HepG2 (cell line): ENCODE data around the gene LDLRAD3. TPM values are rescaled to one million over a fixed set of nuclear protein-coding genes. Genes with fewer than 3 reads are reported as not detected.

Source experiments
- ATAC-seq: fragments of 200-7000 bp; cut with Tn5 transposase; 3 replicates; pipeline ENCODE4 v1.9.1; 2020; ENCODE audit warnings: mild to moderate bottlenecking, moderate library complexity
- BruUV-seq: library from RNA; stranded (reverse); fragments of 400-500 nt; replicated peaks from 2 replicates; lab custom pipeline; 2021; lab: Mats Ljungman, UMichigan
- CTCF ChIA-PET: fragments of 300-600 bp; formaldehyde crosslinking; extraction: SDS; loops from one replicate; lab custom pipeline; 2021; ENCODE audit warnings: low total read pairs, inconsistent platforms, low intra/inter-chr PET ratio; lab: Yijun Ruan, JAX
- POLR2A ChIA-PET: fragments of 350-600 bp; sonication (Branson Sonifier 250); formaldehyde crosslinking; loops from one replicate; lab custom pipeline; 2020; ENCODE audit warnings: antibody characterized with exemption, inconsistent platforms; lab: Yijun Ruan, JAX
- DNase-seq: peaks from one replicate; pipeline ENCODE4 v3.0.0-alpha.2; 2015; ENCODE audit warnings: low spot score
- FAIRE-seq: peaks from 3 replicates; lab custom pipeline; 2011; peaks lifted over from hg19 to GRCh38; lab: Jason Lieb, UNC
- H2AFZ ChIP-seq: one replicate; pipeline ENCODE4 v1.6.1; 2011; ENCODE audit warnings: low read length, inconsistent platforms
- H3K27ac ChIP-seq: fragments of 300-600 bp; 3 replicates; pipeline ENCODE4 v1.8.0; 2011; ENCODE audit warnings: mixed run types, mild to moderate bottlenecking, mixed read lengths, low read length, inconsistent platforms; ENCODE audit not compliant: insufficient read depth; ENCODE audit errors: extremely low read length
- H3K27me3 ChIP-seq, 2 experiments: fragments of 200-600 bp in 1 of 2; 2 replicates in 1 of 2; 3 replicates in 1 of 2; pipeline versions ENCODE4 v1.6.0 to v1.8.0; 2011; ENCODE audit warnings: low read length in 2 of 2, mild to moderate bottlenecking in 2 of 2, moderate library complexity in 2 of 2, inconsistent platforms in 1 of 2; ENCODE audit not compliant: insufficient read depth in 2 of 2, control insufficient read depth in 1 of 2
- H3K36me3 ChIP-seq, 2 experiments: fragments of 200-600 bp in 1 of 2; replicated peaks in 1 of 2; 2 replicates in 1 of 2; 3 replicates in 1 of 2; pipeline versions ENCODE4 v1.5.1 to v1.8.0; 2011; ENCODE audit warnings: low read length in 2 of 2, inconsistent platforms in 1 of 2; ENCODE audit not compliant: insufficient read depth in 2 of 2, control insufficient read depth in 1 of 2
- H3K4me1 ChIP-seq: 2 replicates; pipeline ENCODE4 v1.5.1; 2012; ENCODE audit warnings: low read length, inconsistent platforms; ENCODE audit not compliant: insufficient read depth
- H3K4me2 ChIP-seq: 2 replicates; pipeline ENCODE4 v1.6.0; 2011; ENCODE audit warnings: low read depth, low read length, inconsistent platforms
- H3K4me3 ChIP-seq, 3 experiments: fragments of 200-600 bp in 1 of 3; sonication (generic), shearing (Covaris generic) in 1 of 3; replicated peaks in 1 of 3; 2 replicates each; pipeline ENCODE4 v1.5.1; 2011 to 2016; ENCODE audit warnings: low read length in 3 of 3, inconsistent platforms in 2 of 3, low read depth in 2 of 3, mild to moderate bottlenecking in 2 of 3, control low read depth in 1 of 3, mixed read lengths in 1 of 3; ENCODE audit not compliant: insufficient read depth in 1 of 3
- H3K79me2 ChIP-seq: one replicate; pipeline ENCODE4 v1.6.1; 2011; ENCODE audit warnings: low read length, inconsistent platforms; ENCODE audit not compliant: insufficient read depth
- H3K9ac ChIP-seq: 2 replicates; pipeline ENCODE4 v1.6.0; 2011; ENCODE audit warnings: mild to moderate bottlenecking, low read depth, low read length, inconsistent platforms; ENCODE audit not compliant: insufficient read depth
- H3K9me3 ChIP-seq: 2 replicates; pipeline ENCODE4 v1.5.1; 2012; ENCODE audit warnings: mild to moderate bottlenecking, low read length
- H4K20me1 ChIP-seq: 2 replicates; pipeline ENCODE4 v1.6.0; 2011; ENCODE audit warnings: inconsistent platforms, mild to moderate bottlenecking, low read length, moderate library complexity; ENCODE audit not compliant: insufficient read depth
- FLYWCH1 ChIP-seq: sonication (generic); formaldehyde crosslinking; IDR thresholded peaks from 2 replicates; pipeline ENCODE4 v1.8.1; 2023; ENCODE audit warnings: mild to moderate bottlenecking, missing genetic modification reagents
- KLF13 ChIP-seq: sonication (generic); formaldehyde crosslinking; IDR thresholded peaks from 2 replicates; pipeline ENCODE4 v1.4.0; 2020; ENCODE audit warnings: mild to moderate bottlenecking, missing genetic modification reagents
- MYNN ChIP-seq: sonication (generic); formaldehyde crosslinking; IDR thresholded peaks from 2 replicates; pipeline ENCODE4 v1.4.0; 2020; ENCODE audit warnings: mild to moderate bottlenecking, low read depth, missing genetic modification reagents
- RBAK ChIP-seq: sonication (generic); formaldehyde crosslinking; IDR thresholded peaks from 2 replicates; pipeline ENCODE4 v1.5.1; 2020; ENCODE audit warnings: mild to moderate bottlenecking, missing genetic modification reagents
- THYN1 ChIP-seq: sonication (generic); formaldehyde crosslinking; IDR thresholded peaks from 2 replicates; pipeline ENCODE4 v1.8.1; 2023; ENCODE audit warnings: low read depth, mild to moderate bottlenecking, moderate library complexity, missing genetic modification reagents, borderline replicate concordance
- ZEB1 ChIP-seq: IDR thresholded peaks from 2 replicates; pipeline ENCODE4 v1.6.1; 2012; ENCODE audit warnings: mild to moderate bottlenecking, low read depth, inconsistent platforms; ENCODE audit not compliant: insufficient replicate concordance
- ZNF616 ChIP-seq: sonication (generic); formaldehyde crosslinking; IDR thresholded peaks from 2 replicates; pipeline ENCODE4 v1.5.0; 2020; ENCODE audit warnings: low read depth, mild to moderate bottlenecking, missing genetic modification reagents
- ZNF629 ChIP-seq: sonication (generic); formaldehyde crosslinking; conservative IDR thresholded peaks from 2 replicates; pipeline ENCODE4 v1.5.0; 2020; ENCODE audit warnings: missing genetic modification reagents
- ZSCAN30 ChIP-seq: sonication (generic); formaldehyde crosslinking; IDR thresholded peaks from 2 replicates; pipeline ENCODE4 v1.5.0; 2020; ENCODE audit warnings: mild to moderate bottlenecking, missing genetic modification reagents
- WGBS: methylation state at CpG from one replicate; pipeline ENCODE4 v1.1.6; 2017; ENCODE audit warnings: low lambda C conversion rate; 5-methylcytosine and 5-hydroxymethylcytosine counted together
- in situ Hi-C: cut with HindIII; loops from 2 replicates; pipeline ENCODE4 v1.10.0; 2017; ENCODE audit warnings: low pct_unique_long_range_greater_than_20kb; ENCODE audit not compliant: extremely low pct_ligation_motif_present
- intact Hi-C: fragments of 100-400 bp; cut with micrococcal nuclease; formaldehyde crosslinking; loops from one replicate; pipeline ENCODE4 v1.10.0; 2022; ENCODE audit not compliant: unreplicated experiment
- polyA plus RNA-seq, 8 experiments: library from polyadenylated mRNA; depleted of rRNA in 3 of 8; stranded (reverse) in 7 of 8; unstranded in 1 of 8; fragments of >200 nt; fragmentation: Illumina TruSeq in 4 of 8; extraction: Trizol in 4 of 8; gene quantifications; 2 replicates each; pipeline versions ENCODE4 v1.2.1 to v1.2.3, GENCODE V29; 2011 to 2016; ENCODE audit warnings: low read depth in 4 of 8, missing spikeins in 1 of 8, mixed read lengths in 1 of 8; ENCODE audit not compliant: insufficient read depth in 1 of 8
- total RNA-seq, 5 experiments: library from RNA; depleted of rRNA; stranded (reverse); fragments of >200 nt; fragmentation: Illumina TruSeq; extraction: Trizol; gene quantifications; 2 replicates each; pipeline ENCODE4 v1.2.3, GENCODE V29; 2016; ENCODE audit warnings: low read depth in 1 of 5
- TF ChIP-seq, protein P1 (sequence below): sonication (generic); formaldehyde crosslinking; IDR thresholded peaks from 2 replicates; pipeline ENCODE4 v1.4.0; 2020; ENCODE audit warnings: mild to moderate bottlenecking, missing genetic modification reagents
- TF ChIP-seq, protein P2 (sequence below): sonication (generic); formaldehyde crosslinking; IDR thresholded peaks from 2 replicates; pipeline ENCODE4 v1.4.0; 2020; ENCODE audit warnings: missing genetic modification reagents
- TF ChIP-seq, protein P3 (sequence below): sonication (generic); formaldehyde crosslinking; IDR thresholded peaks from 2 replicates; pipeline ENCODE4 v1.4.0; 2020; ENCODE audit warnings: mild to moderate bottlenecking, missing genetic modification reagents
- TF ChIP-seq, protein P4 (sequence below): sonication (generic); formaldehyde crosslinking; IDR thresholded peaks from 2 replicates; pipeline ENCODE4 v1.8.0; 2022; ENCODE audit warnings: mild to moderate bottlenecking, missing genetic modification reagents, moderate library complexity

The LDLRAD3 gene
- total and polyA plus RNA-seq, 2 of the 13 experiments (the other 11 are each of a cell fraction or from before 2014, with no cell fraction given): 0.50 to 0.60 TPM

DNA sequence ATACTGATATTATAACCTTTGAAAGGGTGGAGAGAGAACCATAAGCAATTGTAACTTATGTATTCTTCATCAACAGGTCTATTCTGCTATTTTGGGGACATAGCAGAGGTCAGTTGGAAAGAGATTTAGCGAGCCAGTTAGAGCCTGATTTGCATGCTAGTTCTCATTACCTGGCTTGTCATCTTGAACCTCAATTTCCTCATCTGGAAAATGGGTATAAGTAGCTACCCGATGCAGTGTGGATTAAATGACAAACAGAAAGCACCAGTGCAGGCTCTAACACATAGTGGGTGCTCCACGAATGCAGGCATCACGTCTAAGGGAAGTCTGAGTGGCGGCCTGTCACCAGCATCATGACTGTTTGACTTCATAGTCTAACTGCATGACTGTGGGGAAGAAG is 67.7 kb downstream of the LDLRAD3 start:
- Histone ChIP-seq H3K4me1 (no peaks in the 10 kb centered on the region), H2AFZ (no peak overlapping the region), H3K4me3 (no peak overlapping the region), H3K27me3 (peaks cover 1 to 11% of the 10 kb centered on the region in 2 experiments; a peak in 2 of 5 replicates), H3K79me2 (no peaks in the 10 kb centered on the region), H3K9ac (no peak overlapping the region), H3K27ac (no peak overlapping the region)
- WGBS: 29% methylated on average over 5 of the region's 5 CpGs
- intact Hi-C loops: no loop called here
- no peak for DNase-seq
- CTCF ChIA-PET: no interaction called here
- TF ChIP-seq ZSCAN30 (CRISPR knock-in tag) (no peak), ZNF629 (CRISPR knock-in tag) (peak; percentile 73)
- TF ChIP-seq, all 625 proteins: peak for 1
- H3K4me2 ChIP-seq: no peak overlapping the region
- no peak for FAIRE-seq
- in situ Hi-C loops: no loop called here
- ATAC-seq: no peak
- BruUV-seq: no TSS peak
- POLR2A ChIA-PET: no interaction called here
- H3K36me3 ChIP-seq: no peaks in the 10 kb centered on the region
- no peaks in the 10 kb centered on the region for H3K9me3 ChIP-seq
- no peaks in the 10 kb centered on the region for H4K20me1 ChIP-seq

DNA sequence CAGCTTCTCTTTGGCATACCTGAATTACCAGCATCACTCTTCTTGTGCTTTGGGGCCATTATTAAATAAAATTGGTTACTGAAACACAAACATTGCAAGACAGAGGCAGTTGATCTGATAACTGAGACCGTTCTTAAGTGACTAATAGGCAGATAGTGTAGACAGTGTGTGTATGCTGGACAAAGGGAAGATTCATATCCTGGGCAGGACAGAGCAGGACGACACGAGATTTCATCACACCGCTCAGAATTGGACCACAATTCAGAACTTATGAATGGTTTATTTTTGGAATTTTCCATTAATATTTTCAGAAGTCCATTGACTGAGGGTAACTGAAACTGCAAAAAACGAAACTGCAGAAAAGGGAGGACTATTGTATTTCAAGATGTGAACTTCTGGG is 68.6 kb downstream of the LDLRAD3 start:
- no peak overlapping the region for H3K4me3 ChIP-seq
- no peak for ATAC-seq
- BruUV-seq: no TSS peak
- intact Hi-C loops (no loop called here), in situ Hi-C loops (no loop called here)
- no peaks in the 10 kb centered on the region for H3K79me2 ChIP-seq
- no peak for FAIRE-seq
- H4K20me1 ChIP-seq: no peaks in the 10 kb centered on the region
- H3K27me3 ChIP-seq: peaks cover 1 to 6% of the 10 kb centered on the region in 2 experiments; a peak in 2 of 5 replicates
- no peak for DNase-seq
- H3K27ac ChIP-seq: no peak overlapping the region
- H3K4me2 ChIP-seq: no peak overlapping the region
- H3K9ac ChIP-seq: no peak overlapping the region
- ChIA-PET POLR2A (no interaction called here), CTCF (no interaction called here)
- no peaks in the 10 kb centered on the region for H3K4me1 ChIP-seq
- WGBS: 7% methylated on average over 5 of the region's 5 CpGs
- H2AFZ ChIP-seq: no peak overlapping the region
- no peaks in the 10 kb centered on the region for H3K36me3 ChIP-seq
- no peaks in the 10 kb centered on the region for H3K9me3 ChIP-seq
- TF ChIP-seq, protein P1, sequence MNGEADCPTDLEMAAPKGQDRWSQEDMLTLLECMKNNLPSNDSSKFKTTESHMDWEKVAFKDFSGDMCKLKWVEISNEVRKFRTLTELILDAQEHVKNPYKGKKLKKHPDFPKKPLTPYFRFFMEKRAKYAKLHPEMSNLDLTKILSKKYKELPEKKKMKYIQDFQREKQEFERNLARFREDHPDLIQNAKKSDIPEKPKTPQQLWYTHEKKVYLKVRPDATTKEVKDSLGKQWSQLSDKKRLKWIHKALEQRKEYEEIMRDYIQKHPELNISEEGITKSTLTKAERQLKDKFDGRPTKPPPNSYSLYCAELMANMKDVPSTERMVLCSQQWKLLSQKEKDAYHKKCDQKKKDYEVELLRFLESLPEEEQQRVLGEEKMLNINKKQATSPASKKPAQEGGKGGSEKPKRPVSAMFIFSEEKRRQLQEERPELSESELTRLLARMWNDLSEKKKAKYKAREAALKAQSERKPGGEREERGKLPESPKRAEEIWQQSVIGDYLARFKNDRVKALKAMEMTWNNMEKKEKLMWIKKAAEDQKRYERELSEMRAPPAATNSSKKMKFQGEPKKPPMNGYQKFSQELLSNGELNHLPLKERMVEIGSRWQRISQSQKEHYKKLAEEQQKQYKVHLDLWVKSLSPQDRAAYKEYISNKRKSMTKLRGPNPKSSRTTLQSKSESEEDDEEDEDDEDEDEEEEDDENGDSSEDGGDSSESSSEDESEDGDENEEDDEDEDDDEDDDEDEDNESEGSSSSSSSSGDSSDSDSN (CRISPR knock-in tag): no peak
- TF ChIP-seq FLYWCH1 (CRISPR knock-in tag): no peak
- TF ChIP-seq, protein P2, sequence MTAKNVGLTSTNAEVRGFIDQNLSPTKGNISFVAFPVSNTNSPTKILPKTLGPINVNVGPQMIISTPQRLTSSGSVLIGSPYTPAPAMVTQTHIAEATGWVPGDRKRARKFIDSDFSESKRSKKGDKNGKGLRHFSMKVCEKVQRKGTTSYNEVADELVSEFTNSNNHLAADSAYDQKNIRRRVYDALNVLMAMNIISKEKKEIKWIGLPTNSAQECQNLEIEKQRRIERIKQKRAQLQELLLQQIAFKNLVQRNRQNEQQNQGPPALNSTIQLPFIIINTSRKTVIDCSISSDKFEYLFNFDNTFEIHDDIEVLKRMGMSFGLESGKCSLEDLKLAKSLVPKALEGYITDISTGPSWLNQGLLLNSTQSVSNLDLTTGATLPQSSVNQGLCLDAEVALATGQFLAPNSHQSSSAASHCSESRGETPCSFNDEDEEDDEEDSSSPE (CRISPR knock-in tag): no peak
- TF ChIP-seq, protein P3, sequence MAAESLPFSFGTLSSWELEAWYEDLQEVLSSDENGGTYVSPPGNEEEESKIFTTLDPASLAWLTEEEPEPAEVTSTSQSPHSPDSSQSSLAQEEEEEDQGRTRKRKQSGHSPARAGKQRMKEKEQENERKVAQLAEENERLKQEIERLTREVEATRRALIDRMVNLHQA (CRISPR knock-in tag): no peak
- TF ChIP-seq, protein P4, sequence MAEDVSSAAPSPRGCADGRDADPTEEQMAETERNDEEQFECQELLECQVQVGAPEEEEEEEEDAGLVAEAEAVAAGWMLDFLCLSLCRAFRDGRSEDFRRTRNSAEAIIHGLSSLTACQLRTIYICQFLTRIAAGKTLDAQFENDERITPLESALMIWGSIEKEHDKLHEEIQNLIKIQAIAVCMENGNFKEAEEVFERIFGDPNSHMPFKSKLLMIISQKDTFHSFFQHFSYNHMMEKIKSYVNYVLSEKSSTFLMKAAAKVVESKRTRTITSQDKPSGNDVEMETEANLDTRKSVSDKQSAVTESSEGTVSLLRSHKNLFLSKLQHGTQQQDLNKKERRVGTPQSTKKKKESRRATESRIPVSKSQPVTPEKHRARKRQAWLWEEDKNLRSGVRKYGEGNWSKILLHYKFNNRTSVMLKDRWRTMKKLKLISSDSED (CRISPR knock-in tag): no peak
- TF ChIP-seq THYN1 (CRISPR knock-in tag): no peak
- no peak for TF ChIP-seq MYNN (CRISPR knock-in tag)
- TF ChIP-seq RBAK (CRISPR knock-in tag): no peak
- TF ChIP-seq ZNF616: no peak
- no peak for TF ChIP-seq KLF13 (CRISPR knock-in tag)
- TF ChIP-seq ZEB1: no peak
